Suprapubic skin (tissue), 4 donors: ENCODE data around the gene MTARC1. TPM values are rescaled to one million over a fixed set of nuclear protein-coding genes. Genes with fewer than 3 reads are reported as not detected.

ENCODE experiments used
- DNase-seq, 2 donors: peaks; one replicate each; pipeline ENCODE4 v3.0.0-alpha.2; 2019; ENCODE audit warnings: low spot score in 2 of 2
- H3K27ac ChIP-seq: fragments of 200-600 bp; sonication (generic); one replicate; pipeline ENCODE4 v1.5.1; 2019
- H3K27me3 ChIP-seq: fragments of 200-600 bp; sonication (generic); one replicate; pipeline ENCODE4 v1.5.1; 2019
- H3K36me3 ChIP-seq: fragments of 200-600 bp; sonication (generic); one replicate; pipeline ENCODE4 v1.5.1; 2019
- H3K4me1 ChIP-seq: fragments of 200-600 bp; sonication (generic); one replicate; pipeline ENCODE4 v1.5.1; 2019
- H3K4me3 ChIP-seq: fragments of 200-600 bp; sonication (generic); one replicate; pipeline ENCODE4 v1.5.1; 2019; ENCODE audit warnings: mild to moderate bottlenecking
- H3K9me3 ChIP-seq: fragments of 200-600 bp; sonication (generic); one replicate; pipeline ENCODE4 v1.5.1; 2019
- CTCF ChIP-seq, 2 donors: fragments of 200-600 bp in 1 of 2; fragments of 450-650 bp in 1 of 2; sonication (generic) in 1 of 2; IDR thresholded peaks; one replicate each; pipeline ENCODE4 v1.5.1; 2016 to 2019; ENCODE audit warnings: antibody characterized with exemption in 2 of 2, mild to moderate bottlenecking in 1 of 2, moderate library complexity in 1 of 2
- EP300 ChIP-seq: sonication (generic); formaldehyde crosslinking; IDR thresholded peaks from one replicate; pipeline ENCODE4 v1.6.1; 2017; ENCODE audit warnings: antibody characterized with exemption
- POLR2A ChIP-seq, 2 donors: fragments of 450-650 bp; IDR thresholded peaks; one replicate each; pipeline ENCODE4 v1.6.1; 2017; ENCODE audit warnings: antibody characterized with exemption in 2 of 2, mild to moderate bottlenecking in 2 of 2, moderate library complexity in 2 of 2
- POLR2AphosphoS5 ChIP-seq, 3 donors: sonication (generic); formaldehyde crosslinking; IDR thresholded peaks; one replicate each; pipeline ENCODE4 v1.6.1; 2017; ENCODE audit warnings: antibody characterized with exemption in 3 of 3
- WGBS: methylation state at CpG from one replicate; pipeline ENCODE4 v1.1.5; 2018; 5-methylcytosine and 5-hydroxymethylcytosine counted together
- total RNA-seq, 4 donors: library from RNA; depleted of rRNA; stranded (reverse); fragments of >200 nt; gene quantifications; one replicate each; pipeline ENCODE4 v1.1.0, GENCODE V29; 2016

The MTARC1 gene
- total RNA-seq, 4 donors from 2014 or later, result 2.1 to 12.7 (median 7.5) TPM

- H3K9me3 ChIP-seq, result no peaks in the 10 kb centered on the region
- peaks cover 4% of the 10 kb centered on the region for H3K4me1 ChIP-seq
- 34% methylated on average over 19 of the region's 19 CpGs for WGBS
- H3K27me3 ChIP-seq, result no peaks in the 10 kb centered on the region
- H3K4me3 ChIP-seq, result no peak overlapping the region
- H3K27ac ChIP-seq, result no peak overlapping the region
- H3K36me3 ChIP-seq, result no peaks in the 10 kb centered on the region
- peak; percentile 81 to 88 for DNase-seq
- TF ChIP-seq POLR2A (IDR thresholded peaks at IDR 0.05) (no peak), CTCF (IDR thresholded peaks at IDR 0.05) (peak; percentile 38 to 87)
These were observed 9.9 kb upstream of the MTARC1 start for GRCh38 chr1:220776720-220777326.

DNA sequence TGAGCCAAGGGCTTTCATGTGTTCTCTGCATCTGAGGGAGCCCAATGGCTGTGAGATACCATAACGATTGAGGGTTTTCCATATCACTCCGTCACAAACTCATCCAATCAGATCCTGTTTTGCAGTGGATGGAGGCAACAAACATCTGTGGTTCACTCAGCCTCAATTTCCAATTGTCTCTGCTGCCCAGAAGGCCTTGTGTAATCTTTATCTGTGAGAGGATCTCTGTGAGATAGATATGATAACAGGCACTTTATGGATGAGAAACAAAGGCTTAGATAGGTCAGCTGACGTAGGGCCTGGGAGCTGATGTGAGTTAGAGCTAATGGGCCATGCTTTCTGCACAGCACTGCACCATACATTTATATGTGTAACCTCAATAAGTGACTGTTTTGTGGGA lies 3.3 kb upstream of the MTARC1 start:
- H3K27me3 ChIP-seq, result no peaks in the 10 kb centered on the region
- no peak for DNase-seq
- peaks cover 17% of the 10 kb centered on the region for H3K4me1 ChIP-seq
- H3K4me3 ChIP-seq, result no peak overlapping the region
- WGBS, result 93% methylated on average over 3 of the region's 3 CpGs
- H3K9me3 ChIP-seq, result no peaks in the 10 kb centered on the region
- TF ChIP-seq CTCF (IDR thresholded peaks at IDR 0.05) (no peak), EP300 (no peak), POLR2A (IDR thresholded peaks at IDR 0.05) (no peak), POLR2AphosphoS5 (IDR thresholded peaks at IDR 0.05) (no peak)
- no peak overlapping the region for H3K27ac ChIP-seq
- H3K36me3 ChIP-seq, result no peaks in the 10 kb centered on the region

GRCh38 chr1:220784751-220785150 lies 2.0 kb upstream of the MTARC1 start:
- H3K9me3 ChIP-seq, result no peaks in the 10 kb centered on the region
- H3K27me3 ChIP-seq, result no peaks in the 10 kb centered on the region
- peaks cover 17% of the 10 kb centered on the region for H3K4me1 ChIP-seq
- DNase-seq, result no peak
- TF ChIP-seq CTCF (IDR thresholded peaks at IDR 0.05) (no peak), POLR2A (IDR thresholded peaks at IDR 0.05) (no peak), EP300 (no peak), POLR2AphosphoS5 (IDR thresholded peaks at IDR 0.05) (no peak)
- H3K4me3 ChIP-seq, result no peak overlapping the region
- 83% methylated on average over 4 of the region's 4 CpGs for WGBS
- no peak overlapping the region for H3K27ac ChIP-seq
- H3K36me3 ChIP-seq, result no peaks in the 10 kb centered on the region

DNA sequence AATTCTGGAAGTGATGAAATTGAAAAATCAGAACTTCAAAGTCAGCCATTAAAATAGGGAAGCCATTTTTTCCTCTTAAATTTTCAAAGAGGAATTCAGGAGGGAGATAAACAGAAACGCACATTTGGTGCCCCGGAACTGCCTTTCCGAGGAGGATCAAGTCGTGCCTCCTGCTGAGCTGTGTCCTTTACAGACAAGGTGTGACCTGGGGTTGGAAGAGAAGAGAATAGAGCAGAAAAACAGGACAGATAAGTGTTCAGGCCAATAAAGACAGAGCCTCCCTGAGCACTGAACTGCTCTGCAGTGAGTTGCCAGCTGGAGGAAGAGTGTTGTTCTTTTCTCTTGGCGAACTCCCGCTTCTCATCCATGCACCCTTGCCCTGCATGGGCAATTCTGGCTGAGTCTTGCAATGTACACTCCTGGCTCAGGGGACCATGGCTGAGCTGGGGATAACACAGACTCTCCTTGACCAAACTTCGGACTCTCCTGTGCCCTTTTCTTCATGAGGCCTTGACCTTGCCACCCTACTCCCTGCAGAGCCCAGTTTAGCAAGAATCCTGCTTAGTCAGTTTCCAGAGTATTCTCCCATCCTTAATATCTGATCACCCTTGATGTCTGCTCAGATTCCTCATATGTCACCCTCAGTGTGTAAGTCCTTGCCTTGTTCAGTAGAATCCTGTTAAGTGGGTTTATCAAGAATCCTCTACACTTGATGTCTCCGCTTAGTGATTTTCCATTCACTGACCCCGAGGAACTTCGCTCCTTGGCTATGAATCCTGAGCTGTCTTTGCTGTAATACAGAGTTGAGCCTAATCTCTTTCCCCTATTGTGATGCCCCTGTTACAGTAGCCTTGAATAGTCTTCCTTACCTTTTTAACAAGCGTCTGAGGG lies 1.3 kb upstream of the MTARC1 start:
- WGBS, result 85% methylated on average over 11 of the region's 11 CpGs
- H3K9me3 ChIP-seq, result no peaks in the 10 kb centered on the region
- peaks cover 17% of the 10 kb centered on the region for H3K4me1 ChIP-seq
- H3K4me3 ChIP-seq, result no peak overlapping the region
- H3K36me3 ChIP-seq, result no peaks in the 10 kb centered on the region
- DNase-seq, result no peak
- peak overlapping the region; percentile 47 for H3K27ac ChIP-seq
- H3K27me3 ChIP-seq, result no peaks in the 10 kb centered on the region
- TF ChIP-seq POLR2A (IDR thresholded peaks at IDR 0.05) (no peak), EP300 (no peak), POLR2AphosphoS5 (IDR thresholded peaks at IDR 0.05) (no peak), CTCF (IDR thresholded peaks at IDR 0.05) (no peak)

- DNase-seq, result no peak
- Histone ChIP-seq H3K4me1 (peaks cover 18% of the 10 kb centered on the region), H3K36me3 (no peaks in the 10 kb centered on the region), H3K27ac (peak overlapping the region; percentile 47), H3K9me3 (no peaks in the 10 kb centered on the region), H3K4me3 (peak overlapping the region; percentile 61), H3K27me3 (no peaks in the 10 kb centered on the region)
- TF ChIP-seq CTCF (IDR thresholded peaks at IDR 0.05) (no peak), POLR2A (IDR thresholded peaks at IDR 0.05) (no peak), POLR2AphosphoS5 (IDR thresholded peaks at IDR 0.05) (no peak), EP300 (no peak)
- WGBS, result 29% methylated on average over 13 of the region's 13 CpGs
These were observed 716 bp upstream of the MTARC1 start for GRCh38 chr1:220786057-220786336.
